GM10248 (cell line): ENCODE results near the gene ZSWIM5.
"Not testable (repeated sequence)": the region's sequence is repeated elsewhere in the genome, so short reads cannot be mapped to it uniquely, and the experiment has no call there.

Source experiments
- CTCF ChIA-PET: fragments of 300-600 bp; sonication (Branson Sonifier 250); formaldehyde crosslinking; extraction: SDS; loops from one replicate; lab custom pipeline; 2021; ENCODE audit warnings: antibody characterized with exemption; lab: Yijun Ruan, JAX
- POLR2A ChIA-PET: fragments of 350-650 bp; sonication (Branson Sonifier 250); formaldehyde crosslinking; extraction: SDS; loops from one replicate; lab custom pipeline; 2020; ENCODE audit warnings: antibody characterized with exemption; lab: Yijun Ruan, JAX
- DNase-seq: peaks from one replicate; pipeline ENCODE4 v3.0.0; 2012; ENCODE audit errors: extremely low spot score
- CTCF ChIP-seq: IDR thresholded peaks from 2 replicates; pipeline ENCODE4 v1.5.1; 2012; ENCODE audit warnings: mild to moderate bottlenecking, low read depth; ENCODE audit errors: extremely low read depth, missing control alignments, control extremely low read depth

ZSWIM5 gene

DNA sequence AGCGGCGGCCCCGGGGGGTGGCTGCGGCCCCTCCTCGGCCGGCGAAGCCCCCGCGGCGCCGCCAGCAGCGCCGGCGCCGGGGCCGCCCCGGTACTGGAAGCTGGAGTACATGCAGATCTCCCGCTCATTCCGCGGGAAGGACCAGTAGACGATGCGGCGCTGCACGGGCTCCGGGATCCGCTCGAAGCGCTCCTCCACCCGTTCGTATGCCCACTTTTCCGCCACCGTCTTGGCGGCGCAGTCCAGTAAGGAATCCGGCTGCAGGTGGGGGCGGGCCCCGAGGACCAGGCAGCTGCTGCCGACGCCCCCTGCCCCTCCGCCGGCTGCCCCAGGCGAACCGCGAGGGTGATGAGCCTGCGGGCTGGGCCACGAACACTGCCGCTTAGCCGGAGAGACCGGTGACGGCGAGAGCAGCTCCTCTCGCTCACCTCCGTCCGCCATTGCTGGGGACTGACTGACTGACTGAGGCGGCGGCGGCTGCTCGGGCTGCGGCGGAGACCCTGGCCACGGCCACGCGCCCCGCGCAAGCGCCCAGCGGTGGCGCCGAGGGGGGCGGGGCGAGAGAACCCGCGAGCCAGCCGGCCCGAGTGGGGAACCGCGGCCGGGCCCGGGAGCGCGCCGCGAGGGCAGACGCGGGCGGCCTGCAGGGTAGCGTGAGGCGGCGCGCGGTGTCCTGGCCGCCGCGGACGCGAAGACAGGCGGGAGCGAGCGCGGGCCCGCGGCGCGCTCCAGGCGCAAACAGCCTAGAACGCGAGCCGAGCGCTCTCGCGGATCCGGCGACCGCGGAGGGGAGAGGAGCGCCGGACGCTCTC is at the start of gene ZSWIM5:
Gene ZSWIM5 (minus strand): TSS at position 696 of the 812 bp plus-strand sequence. CDS start 255 bp downstream, at position 441.
- CTCF ChIA-PET = no interaction called here
- peak; percentile 74 for DNase-seq
- TF ChIP-seq CTCF = no peak
- POLR2A ChIA-PET = no interaction called here

GRCh38 chr1:45254490-45254889 is 48.1 kb upstream of the ZSWIM5 start:
- no peak for TF ChIP-seq CTCF
- DNase-seq = no peak
- ChIA-PET POLR2A (no interaction called here), CTCF (no interaction called here)

- CTCF ChIA-PET = no interaction called here
- no peak for TF ChIP-seq CTCF
- no peak for DNase-seq
- POLR2A ChIA-PET = no interaction called here
These were observed 44.1 kb upstream of the ZSWIM5 start for GRCh38 chr1:45250544-45250943.

DNA sequence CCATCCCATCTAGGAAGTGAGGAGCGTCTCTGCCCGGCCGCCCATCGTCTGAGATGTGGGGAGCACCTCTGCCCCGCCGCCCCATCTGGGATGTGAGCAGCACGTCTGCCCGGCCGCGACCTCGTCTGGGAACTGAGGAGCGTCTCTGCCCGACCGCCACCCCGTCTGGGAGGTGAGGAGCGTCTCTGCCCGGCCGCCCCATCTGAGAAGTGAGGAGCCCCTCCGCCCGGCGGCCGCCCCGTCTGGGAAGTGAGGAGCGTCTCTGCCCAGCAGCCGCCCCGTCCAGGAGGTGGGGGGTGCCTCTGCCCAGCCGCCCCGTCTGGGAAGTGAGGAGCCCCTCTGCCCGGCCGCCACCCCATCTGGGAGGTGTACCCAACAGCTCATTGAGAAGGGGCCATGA is 41.6 kb upstream of the ZSWIM5 start:
- CTCF ChIA-PET = interaction anchor here (1.2 kb wide), 1 partner anchor 11 kb away, joined by 3 read pairs; no protein-coding TSS in a partner anchor
- DNase-seq, POLR2A ChIA-PET: not testable (repeated sequence)

DNA sequence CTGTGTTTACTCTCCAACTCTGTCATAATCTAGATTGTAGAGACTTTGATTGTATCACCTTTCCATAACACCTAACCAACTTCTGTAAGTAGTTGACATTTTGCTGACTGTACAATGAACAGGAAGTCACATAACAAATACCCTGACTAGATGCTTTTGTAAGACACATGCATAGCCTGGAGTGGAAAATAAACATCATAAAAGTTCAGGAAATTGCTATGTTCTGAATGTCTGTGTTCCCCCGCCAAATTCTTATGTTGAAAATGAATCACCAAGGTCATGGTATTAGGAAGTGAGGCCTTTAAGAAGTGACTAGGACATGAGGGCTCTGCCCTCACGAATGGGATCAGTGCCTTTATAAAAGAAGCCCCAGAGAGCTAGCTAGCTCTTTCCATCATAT is 40.4 kb upstream of the ZSWIM5 start:
- POLR2A ChIA-PET = no interaction called here
- no peak for TF ChIP-seq CTCF
- no peak for DNase-seq
- CTCF ChIA-PET = no interaction called here

DNA sequence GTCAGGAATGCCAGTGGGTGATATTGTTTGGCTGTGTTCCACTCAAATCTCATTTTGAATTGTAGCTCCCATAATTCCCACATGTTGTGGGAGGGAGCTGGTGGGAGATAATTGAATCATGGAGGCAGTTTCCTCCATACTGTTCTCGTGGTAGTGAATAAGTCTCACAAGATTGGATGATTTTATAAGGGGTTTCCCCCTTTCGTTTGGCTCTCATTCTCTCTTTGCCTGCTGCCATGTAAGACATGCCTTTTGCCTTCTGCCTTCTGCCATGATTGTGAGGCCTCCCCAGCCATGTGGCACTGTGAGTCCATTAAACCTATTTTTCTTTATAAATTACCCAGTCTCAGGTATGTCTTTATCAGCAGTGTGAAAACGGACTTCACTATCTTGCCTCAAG is 40.0 kb upstream of the ZSWIM5 start:
- CTCF ChIA-PET, POLR2A ChIA-PET, DNase-seq: not testable (repeated sequence)

DNA sequence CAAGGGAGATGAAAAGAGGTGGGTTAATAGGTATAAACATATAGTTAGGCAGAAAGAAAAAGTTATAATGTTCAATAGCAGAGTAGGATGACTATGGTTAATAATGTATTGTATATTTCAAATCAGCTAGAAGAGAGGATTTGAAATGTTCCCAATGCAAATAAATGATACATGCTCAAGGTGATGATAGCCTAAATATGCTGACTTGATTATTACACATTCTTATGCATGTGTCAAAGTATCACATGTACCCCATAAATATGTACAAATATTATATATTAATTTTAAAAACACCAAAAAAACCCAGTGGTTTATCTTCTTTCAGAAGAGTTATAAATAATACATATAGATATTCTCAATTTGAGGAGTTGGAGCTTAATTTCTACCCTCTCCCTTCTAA is 38.3 kb upstream of the ZSWIM5 start:
- ChIA-PET CTCF (no interaction called here), POLR2A (interaction anchor here (0.5 kb wide), 1 partner anchor 59 kb away, joined by 3 read pairs; no protein-coding TSS in a partner anchor)
- no peak for DNase-seq
- no peak for TF ChIP-seq CTCF
